Panc1 (cell line): ENCODE measurements around the gene PPP4R1. TPM values are rescaled to one million over a fixed set of nuclear protein-coding genes. Genes with fewer than 3 reads are reported as not detected.

ENCODE experiments used
- ATAC-seq: fragments of 200-7000 bp; cut with Tn5 transposase; 2 replicates; pipeline ENCODE4 v1.9.1; 2020; ENCODE audit warnings: mild to moderate bottlenecking, moderate library complexity
- BruUV-seq: library from RNA; stranded (reverse); fragments of 400-500 nt; replicated peaks from 2 replicates; lab custom pipeline; 2021; lab: Mats Ljungman, UMichigan
- CTCF ChIA-PET: fragments of 300-600 bp; sonication (Branson Sonifier 250); formaldehyde crosslinking; loops from one replicate; lab custom pipeline; 2022; ENCODE audit warnings: antibody characterized with exemption; lab: Charles Lee
- POLR2A ChIA-PET: fragments of 300-600 bp; sonication (Branson Sonifier 250); formaldehyde crosslinking; loops from one replicate; lab custom pipeline; 2022; ENCODE audit warnings: antibody characterized with exemption; lab: Charles Lee
- DNase-seq: peaks from one replicate; pipeline ENCODE4 v3.0.0-alpha.2; 2010; ENCODE audit warnings: low read depth, low spot score
- H3K27ac ChIP-seq: 2 replicates; pipeline ENCODE4 v1.5.1; 2011; ENCODE audit warnings: mild to moderate bottlenecking, low read length, inconsistent platforms
- H3K27me3 ChIP-seq: fragments of 200-500 bp; sonication (Bioruptor generic); 2 replicates; pipeline ENCODE4 v1.6.0; 2014; ENCODE audit warnings: low read length, inconsistent platforms; ENCODE audit not compliant: control insufficient read depth, insufficient read depth
- H3K36me3 ChIP-seq: fragments of 200-500 bp; sonication (Bioruptor generic); 2 replicates; pipeline ENCODE4 v1.5.1; 2014; ENCODE audit warnings: inconsistent platforms, mild to moderate bottlenecking, low read length, moderate library complexity; ENCODE audit not compliant: control insufficient read depth, insufficient read depth
- H3K4me1 ChIP-seq: 2 replicates; pipeline ENCODE4 v1.5.1; 2011; ENCODE audit warnings: inconsistent platforms, mild to moderate bottlenecking, low read length, moderate library complexity; ENCODE audit not compliant: control insufficient read depth, insufficient read depth
- H3K4me3 ChIP-seq, 2 experiments: 2 replicates each; pipeline ENCODE4 v1.5.1; 2011 to 2012; ENCODE audit warnings: low read depth in 2 of 2, low read length in 2 of 2, mild to moderate bottlenecking in 2 of 2, inconsistent platforms in 1 of 2, moderate library complexity in 1 of 2
- H3K9me3 ChIP-seq: fragments of 200-500 bp; sonication (Bioruptor generic); 2 replicates; pipeline ENCODE4 v1.5.1; 2014; ENCODE audit warnings: low read depth, mild to moderate bottlenecking, inconsistent platforms, low read length, moderate library complexity; ENCODE audit not compliant: control insufficient read depth, insufficient read depth
- POLR2AphosphoS5 ChIP-seq: IDR thresholded peaks from 2 replicates; pipeline ENCODE4 v1.6.1; 2012; ENCODE audit warnings: mild to moderate bottlenecking, low read depth, low read length, moderate library complexity
- SIN3A ChIP-seq: IDR thresholded peaks from 2 replicates; pipeline ENCODE4 v1.6.1; 2012; ENCODE audit warnings: low read depth, mild to moderate bottlenecking, low read length, moderate library complexity, borderline replicate concordance; ENCODE audit not compliant: insufficient read depth
- TCF7L2 ChIP-seq: IDR thresholded peaks from 2 replicates; pipeline ENCODE4 v1.6.1; 2011; ENCODE audit warnings: mild to moderate bottlenecking, low read depth, low read length, inconsistent platforms
- in situ Hi-C: cut with HindIII; loops from 2 replicates; pipeline ENCODE4 v1.10.0; 2016; ENCODE audit warnings: low sequenced_read_pairs, low pct_unique_long_range_greater_than_20kb
- intact Hi-C: fragments of 100-400 bp; cut with micrococcal nuclease; formaldehyde crosslinking; loops from one replicate; pipeline ENCODE4 v1.10.0; 2022; ENCODE audit not compliant: unreplicated experiment
- total RNA-seq: library from RNA; stranded (reverse); gene quantifications from one replicate; pipeline ENCODE4 v1.2.1, GENCODE V29; 2021; ENCODE audit not compliant: unreplicated experiment
- TF ChIP-seq, protein P1 (sequence below), 2 experiments: IDR thresholded peaks; 2 replicates each; pipeline ENCODE4 v1.6.1; 2011 to 2012; ENCODE audit warnings: low read depth in 2 of 2, control low read depth in 1 of 2, low read length in 1 of 2, mild to moderate bottlenecking in 1 of 2, moderate library complexity in 1 of 2; ENCODE audit not compliant: insufficient read depth in 1 of 2
- TF ChIP-seq, protein P2 (sequence below): fragments of 450-650 bp; IDR thresholded peaks from 2 replicates; pipeline ENCODE4 v1.5.1; 2017; ENCODE audit warnings: mild to moderate bottlenecking

The PPP4R1 gene
- total RNA-seq, 1 experiment from 2014 or later = 80.6 TPM

DNA sequence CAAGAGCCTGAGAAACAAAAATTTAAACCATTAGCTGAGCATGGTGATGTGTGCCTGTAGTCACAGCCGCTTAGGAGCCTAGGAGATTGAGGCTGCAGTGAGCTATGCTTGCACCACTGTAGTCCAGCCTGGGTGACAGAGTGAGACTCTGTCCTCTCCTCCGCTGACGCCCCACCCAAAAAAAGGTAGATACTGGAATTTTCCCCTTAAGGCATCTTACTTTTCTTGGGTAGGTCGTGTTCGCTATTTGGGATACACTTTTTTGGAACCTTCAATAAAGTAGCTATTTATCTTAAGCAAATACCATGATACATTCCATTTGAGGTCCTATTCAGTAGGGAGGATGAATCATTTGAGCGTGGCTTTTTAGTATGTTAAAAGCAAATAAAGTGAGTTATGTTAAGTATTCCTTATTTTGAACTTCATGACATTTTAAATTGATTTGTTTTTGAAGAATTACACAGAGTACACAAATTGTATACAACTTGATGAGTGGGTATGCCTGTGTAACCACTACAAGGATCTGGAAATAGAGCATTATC, 100.3 kb downstream of the PPP4R1 start:
- TF ChIP-seq, protein P1, sequence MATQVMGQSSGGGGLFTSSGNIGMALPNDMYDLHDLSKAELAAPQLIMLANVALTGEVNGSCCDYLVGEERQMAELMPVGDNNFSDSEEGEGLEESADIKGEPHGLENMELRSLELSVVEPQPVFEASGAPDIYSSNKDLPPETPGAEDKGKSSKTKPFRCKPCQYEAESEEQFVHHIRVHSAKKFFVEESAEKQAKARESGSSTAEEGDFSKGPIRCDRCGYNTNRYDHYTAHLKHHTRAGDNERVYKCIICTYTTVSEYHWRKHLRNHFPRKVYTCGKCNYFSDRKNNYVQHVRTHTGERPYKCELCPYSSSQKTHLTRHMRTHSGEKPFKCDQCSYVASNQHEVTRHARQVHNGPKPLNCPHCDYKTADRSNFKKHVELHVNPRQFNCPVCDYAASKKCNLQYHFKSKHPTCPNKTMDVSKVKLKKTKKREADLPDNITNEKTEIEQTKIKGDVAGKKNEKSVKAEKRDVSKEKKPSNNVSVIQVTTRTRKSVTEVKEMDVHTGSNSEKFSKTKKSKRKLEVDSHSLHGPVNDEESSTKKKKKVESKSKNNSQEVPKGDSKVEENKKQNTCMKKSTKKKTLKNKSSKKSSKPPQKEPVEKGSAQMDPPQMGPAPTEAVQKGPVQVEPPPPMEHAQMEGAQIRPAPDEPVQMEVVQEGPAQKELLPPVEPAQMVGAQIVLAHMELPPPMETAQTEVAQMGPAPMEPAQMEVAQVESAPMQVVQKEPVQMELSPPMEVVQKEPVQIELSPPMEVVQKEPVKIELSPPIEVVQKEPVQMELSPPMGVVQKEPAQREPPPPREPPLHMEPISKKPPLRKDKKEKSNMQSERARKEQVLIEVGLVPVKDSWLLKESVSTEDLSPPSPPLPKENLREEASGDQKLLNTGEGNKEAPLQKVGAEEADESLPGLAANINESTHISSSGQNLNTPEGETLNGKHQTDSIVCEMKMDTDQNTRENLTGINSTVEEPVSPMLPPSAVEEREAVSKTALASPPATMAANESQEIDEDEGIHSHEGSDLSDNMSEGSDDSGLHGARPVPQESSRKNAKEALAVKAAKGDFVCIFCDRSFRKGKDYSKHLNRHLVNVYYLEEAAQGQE (IDR thresholded peaks at IDR 0.05; ENCODE audit: insufficient read depth in 1 of 2, low read depth in 2 of 2, low read length in 1 of 2) = no peak
- no peak for TF ChIP-seq POLR2AphosphoS5
- no peak for TF ChIP-seq SIN3A
- TF ChIP-seq, protein P2, sequence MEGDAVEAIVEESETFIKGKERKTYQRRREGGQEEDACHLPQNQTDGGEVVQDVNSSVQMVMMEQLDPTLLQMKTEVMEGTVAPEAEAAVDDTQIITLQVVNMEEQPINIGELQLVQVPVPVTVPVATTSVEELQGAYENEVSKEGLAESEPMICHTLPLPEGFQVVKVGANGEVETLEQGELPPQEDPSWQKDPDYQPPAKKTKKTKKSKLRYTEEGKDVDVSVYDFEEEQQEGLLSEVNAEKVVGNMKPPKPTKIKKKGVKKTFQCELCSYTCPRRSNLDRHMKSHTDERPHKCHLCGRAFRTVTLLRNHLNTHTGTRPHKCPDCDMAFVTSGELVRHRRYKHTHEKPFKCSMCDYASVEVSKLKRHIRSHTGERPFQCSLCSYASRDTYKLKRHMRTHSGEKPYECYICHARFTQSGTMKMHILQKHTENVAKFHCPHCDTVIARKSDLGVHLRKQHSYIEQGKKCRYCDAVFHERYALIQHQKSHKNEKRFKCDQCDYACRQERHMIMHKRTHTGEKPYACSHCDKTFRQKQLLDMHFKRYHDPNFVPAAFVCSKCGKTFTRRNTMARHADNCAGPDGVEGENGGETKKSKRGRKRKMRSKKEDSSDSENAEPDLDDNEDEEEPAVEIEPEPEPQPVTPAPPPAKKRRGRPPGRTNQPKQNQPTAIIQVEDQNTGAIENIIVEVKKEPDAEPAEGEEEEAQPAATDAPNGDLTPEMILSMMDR = no peak
- TF ChIP-seq TCF7L2 = peak; percentile 20; the same call in 1 of the 2 replicates
- Histone ChIP-seq H3K4me3 (no peak overlapping the region), H3K9me3 (no peaks in the 10 kb centered on the region), H3K36me3 (peaks cover 3% of the 10 kb centered on the region; the same call in 1 of the 2 replicates), H3K4me1 (peaks cover 7% of the 10 kb centered on the region), H3K27me3 (no peaks in the 10 kb centered on the region), H3K27ac (peak overlapping the region; percentile 44)
- in situ Hi-C loops = no loop called here
- no peak for DNase-seq
- peak; percentile 89 for ATAC-seq
- intact Hi-C loops = loop anchor here (10.0 kb wide), 1 partner anchor 149 kb away; no protein-coding TSS in a partner anchor
- BruUV-seq = no TSS peak
- POLR2A ChIA-PET = no interaction called here
- CTCF ChIA-PET = interaction anchor here (0.7 kb wide), 1 partner anchor 480 kb away, joined by 3 read pairs; no protein-coding TSS in a partner anchor

DNA sequence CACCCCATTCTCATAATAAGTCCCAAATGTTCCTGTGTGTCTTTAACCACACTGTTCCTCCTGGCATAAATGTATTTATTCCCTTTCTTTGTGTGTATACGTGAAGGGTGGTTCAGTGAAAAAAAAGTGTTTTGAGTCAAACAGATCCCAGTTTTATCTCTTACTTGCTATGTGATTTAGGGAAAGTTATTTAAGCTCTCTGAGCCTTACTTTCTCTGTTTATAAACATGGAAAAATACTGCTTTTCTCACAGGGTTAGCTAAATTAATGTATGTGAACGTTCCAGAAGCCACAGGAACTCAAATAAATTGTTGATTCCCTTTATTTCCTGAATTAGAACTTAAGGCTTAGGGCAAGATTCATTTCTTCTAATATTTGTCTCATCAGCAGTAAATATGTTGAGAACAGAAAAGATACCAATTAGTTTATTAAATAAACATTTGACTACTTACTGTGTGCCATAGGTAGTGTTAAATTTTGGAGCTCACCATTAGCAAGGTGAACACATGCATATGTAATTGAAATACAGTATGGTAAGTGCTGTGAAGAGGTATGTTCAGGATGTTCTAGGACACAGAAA, 105.8 kb downstream of the PPP4R1 start:
- Histone ChIP-seq H3K27me3 (no peaks in the 10 kb centered on the region), H3K9me3 (peaks cover 6% of the 10 kb centered on the region; the same call in 1 of the 2 replicates), H3K4me3 (no peak overlapping the region), H3K36me3 (no peaks in the 10 kb centered on the region), H3K27ac (no peak overlapping the region), H3K4me1 (no peaks in the 10 kb centered on the region)
- TF ChIP-seq POLR2AphosphoS5 (no peak), SIN3A (no peak), TCF7L2 (no peak)
- TF ChIP-seq, protein P2 = no peak
- TF ChIP-seq, protein P1 (IDR thresholded peaks at IDR 0.05; ENCODE audit: insufficient read depth in 1 of 2, low read depth in 2 of 2, low read length in 1 of 2) = no peak
- intact Hi-C loops = no loop called here
- ATAC-seq (no peak), DNase-seq (no peak)
- no TSS peak for BruUV-seq
- ChIA-PET CTCF (no interaction called here), POLR2A (no interaction called here)
- in situ Hi-C loops = no loop called here
